Measurements from ENCODE around the gene NSD2. TPM values are rescaled to one million over a fixed set of nuclear protein-coding genes. Genes with fewer than 3 reads are reported as not detected.

NSD2 gene
- total and polyA plus RNA-seq, 9 of the 15 experiments (the other 6 are each of a cell fraction or from before 2014, with no cell fraction given): 6.4 to 126 (median 58.8) TPM

DNA sequence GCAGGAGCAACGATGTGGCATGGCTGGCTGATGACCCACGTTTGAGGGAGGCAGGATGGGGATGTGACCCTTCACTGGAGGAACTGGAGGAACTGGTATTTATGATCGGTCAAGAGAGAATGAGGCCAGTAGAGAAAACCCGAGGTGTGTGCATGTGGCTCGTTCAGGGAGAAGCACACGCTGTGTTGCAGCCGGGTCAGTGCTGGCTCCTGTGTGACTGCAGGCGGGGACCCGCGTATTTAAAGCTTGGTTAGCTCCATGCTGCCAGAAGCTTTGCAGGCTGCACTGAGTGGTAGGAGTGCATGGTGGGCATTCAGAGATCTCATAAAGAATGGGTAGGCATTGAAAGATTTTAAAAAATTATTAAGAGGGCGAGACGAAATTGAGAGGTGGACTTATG is 85.4 kb downstream of the NSD2 start:
- no peak for ATAC-seq
- intact Hi-C loops (cut with micrococcal nuclease): no loop called here
- Histone ChIP-seq H3K36me3 (ENCODE audit: control insufficient read depth, insufficient read depth, low read length) (peaks cover 95% of the 10 kb centered on the region), H4K20me1 (replicated peaks; ENCODE audit: control insufficient read depth, insufficient read depth, low read length) (no peaks in the 10 kb centered on the region), H3K4me1 (replicated peaks in 1 of 2; ENCODE audit: control insufficient read depth in 2 of 2, insufficient read depth in 2 of 2, low read length in 2 of 2) (peaks cover 0 to 5% of the 10 kb centered on the region in 2 experiments; a peak in 2 of 5 replicates), H3K4me3 (no peak overlapping the region), H3K9me3 (replicated peaks; ENCODE audit: control insufficient read depth, insufficient read depth, low read depth, low read length) (no peaks in the 10 kb centered on the region), H3K9ac (ENCODE audit: insufficient read depth in 1 of 2, low read depth in 2 of 2, low read length in 2 of 2) (peak overlapping the region in 1 of 2 experiments; percentile 42; a peak in 1 of 4 replicates), H3K27ac (ENCODE audit: extremely low read depth, low read depth, low read length) (no peak overlapping the region), H3K9me1 (ENCODE audit: control insufficient read depth, insufficient read depth, low read length) (no peaks in the 10 kb centered on the region), H3K79me2 (ENCODE audit: control insufficient read depth, insufficient read depth, low read length) (no peaks in the 10 kb centered on the region), H2AFZ (ENCODE audit: low read depth, low read length) (no peak overlapping the region), H3K27me3 (ENCODE audit: control insufficient read depth in 2 of 2, insufficient read depth in 2 of 2, low read length in 2 of 2) (no peaks in the 10 kb centered on the region), H3K4me2 (ENCODE audit: insufficient read depth, low read length) (no peak overlapping the region)
- WGBS (ENCODE audit: insufficient coverage, low coverage, missing lambda C conversion rate): 89% methylated on average over 12 of the region's 12 CpGs
- BruUV-seq (replicated peaks): no TSS peak
- TF ChIP-seq ASH1L (IDR thresholded peaks at IDR 0.05; ENCODE audit: borderline replicate concordance, low read depth, partially characterized antibody) (no peak), CBX8 (IDR thresholded peaks at IDR 0.05; ENCODE audit: borderline replicate concordance, extremely low read depth, low read depth, low read length, poor library complexity, severe bottlenecking) (no peak), ARID1B (IDR thresholded peaks at IDR 0.05) (no peak), ZNF324 (CRISPR knock-in tag; IDR thresholded peaks at IDR 0.05) (no peak), CAMTA2 (CRISPR knock-in tag; conservative IDR thresholded peaks at IDR 0.05) (no peak), IRF2 (CRISPR knock-in tag; IDR thresholded peaks at IDR 0.05) (no peak)
- TF ChIP-seq, protein P1, sequence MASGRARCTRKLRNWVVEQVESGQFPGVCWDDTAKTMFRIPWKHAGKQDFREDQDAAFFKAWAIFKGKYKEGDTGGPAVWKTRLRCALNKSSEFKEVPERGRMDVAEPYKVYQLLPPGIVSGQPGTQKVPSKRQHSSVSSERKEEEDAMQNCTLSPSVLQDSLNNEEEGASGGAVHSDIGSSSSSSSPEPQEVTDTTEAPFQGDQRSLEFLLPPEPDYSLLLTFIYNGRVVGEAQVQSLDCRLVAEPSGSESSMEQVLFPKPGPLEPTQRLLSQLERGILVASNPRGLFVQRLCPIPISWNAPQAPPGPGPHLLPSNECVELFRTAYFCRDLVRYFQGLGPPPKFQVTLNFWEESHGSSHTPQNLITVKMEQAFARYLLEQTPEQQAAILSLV (tag; IDR thresholded peaks at IDR 0.05): no peak
- POLR2A ChIA-PET: no interaction called here
- CTCF ChIA-PET (ENCODE audit: low intra/inter-chr PET ratio): no interaction called here
- no peak for FAIRE-seq
- in situ Hi-C loops (cut with MboI): no loop called here
- DNase-seq (ENCODE audit: extremely low read depth in 1 of 4, low spot score in 3 of 4): no peak

Measured in K562 (cell line).